Upper lobe of left lung (tissue), 4 donors: ENCODE results near the gene HCK.

Source experiments
- CTCF ChIP-seq, 6 experiments: fragments of 450-650 bp in 4 of 6; fragments of 200-600 bp in 2 of 6; sonication (generic) in 2 of 6; IDR thresholded peaks; one replicate each; pipeline ENCODE4 v1.5.1; 2016 to 2019; ENCODE audit warnings: antibody characterized with exemption in 6 of 6
- EP300 ChIP-seq, 4 donors: sonication (generic); formaldehyde crosslinking; IDR thresholded peaks; one replicate each; pipeline ENCODE4 v1.5.1; 2017; ENCODE audit warnings: antibody characterized with exemption in 4 of 4, control low read depth in 2 of 4

GRCh38 chr20:32141465-32141980 lies 89.5 kb downstream of the HCK start:
- TF ChIP-seq CTCF (IDR thresholded peaks at IDR 0.05) (no peak), EP300 (IDR thresholded peaks at IDR 0.05) (no peak)
